SU-DHL-6 (cell line): ENCODE results near the gene TELO2.

Experiments used
- H2AFZ ChIP-seq: fragments of 200-600 bp; sonication (generic); 2 replicates; pipeline ENCODE4 v1.6.1; 2014; ENCODE audit warnings: low read depth, mild to moderate bottlenecking, moderate library complexity, mixed read lengths, antibody characterized with exemption, low read length; ENCODE audit not compliant: severe bottlenecking
- H3F3A ChIP-seq: fragments of 200-600 bp; shearing (Covaris generic); 2 replicates; pipeline ENCODE4 v1.6.0; 2016; ENCODE audit warnings: antibody characterized with exemption, mild to moderate bottlenecking; ENCODE audit not compliant: insufficient read depth
- H3K27ac ChIP-seq: fragments of 200-600 bp; sonication (generic); 2 replicates; pipeline ENCODE4 v1.5.1; 2016; ENCODE audit warnings: low read depth, mild to moderate bottlenecking, low read length, moderate library complexity, mixed read lengths
- H3K27me3 ChIP-seq: fragments of 200-600 bp; sonication (generic), shearing (Covaris generic); 2 replicates; pipeline ENCODE4 v1.6.0; 2014; ENCODE audit warnings: mild to moderate bottlenecking, low read length
- H3K36me3 ChIP-seq: fragments of 200-600 bp; sonication (generic); 2 replicates; pipeline ENCODE4 v1.6.1; 2014; ENCODE audit warnings: mild to moderate bottlenecking, low read length, mixed read lengths
- H3K4me2 ChIP-seq: fragments of 300-600, 200-600 bp; shearing (Covaris generic), sonication (generic); 2 replicates; pipeline ENCODE4 v1.6.0; 2014; ENCODE audit warnings: low read length, low read depth, mild to moderate bottlenecking; ENCODE audit not compliant: poor library complexity, severe bottlenecking
- H3K4me3 ChIP-seq: fragments of 200-600 bp; sonication (generic); 2 replicates; pipeline ENCODE4 v1.5.1; 2014; ENCODE audit warnings: antibody characterized with exemption, low read length, mild to moderate bottlenecking, mixed read lengths; ENCODE audit not compliant: insufficient read depth, poor library complexity, severe bottlenecking
- H3K79me2 ChIP-seq: fragments of 200-600 bp; sonication (generic); 2 replicates; pipeline ENCODE4 v1.6.1; 2014; ENCODE audit warnings: mild to moderate bottlenecking, low read length, moderate library complexity; ENCODE audit not compliant: insufficient read depth
- H3K9ac ChIP-seq: fragments of 200-600 bp; sonication (generic); 2 replicates; pipeline ENCODE4 v1.7.0; 2014; ENCODE audit warnings: mild to moderate bottlenecking, low read length
- H3K9me2 ChIP-seq: fragments of 200-600 bp; sonication (generic); replicated peaks from 2 replicates; pipeline ENCODE4 v1.6.1; 2014; ENCODE audit warnings: low read length; ENCODE audit not compliant: insufficient read depth
- H3K9me3 ChIP-seq: fragments of 200-600 bp; sonication (generic); 2 replicates; pipeline ENCODE4 v1.6.1; 2014; ENCODE audit warnings: low read length, mixed read lengths; ENCODE audit not compliant: insufficient read depth
- H4K20me1 ChIP-seq: fragments of 200-600 bp; sonication (generic); 2 replicates; pipeline ENCODE4 v1.6.1; 2014; ENCODE audit warnings: low read depth, mild to moderate bottlenecking, antibody characterized with exemption, low read length, moderate library complexity, mixed read lengths
- EZH2phosphoT487 ChIP-seq: fragments of 200-600 bp; sonication (generic), shearing (Covaris generic); conservative IDR thresholded peaks from 2 replicates; pipeline ENCODE4 v1.6.1; 2018; ENCODE audit warnings: mild to moderate bottlenecking, antibody characterized with exemption, low read length, moderate library complexity, mixed read lengths
- TF ChIP-seq, protein P1 (sequence below): fragments of 200-600 bp; sonication (generic); IDR thresholded peaks from one replicate; pipeline ENCODE4 v1.5.1; 2017; ENCODE audit warnings: antibody characterized with exemption, mild to moderate bottlenecking, low read length, moderate library complexity; ENCODE audit not compliant: insufficient read depth, poor library complexity, severe bottlenecking

TELO2 gene

DNA sequence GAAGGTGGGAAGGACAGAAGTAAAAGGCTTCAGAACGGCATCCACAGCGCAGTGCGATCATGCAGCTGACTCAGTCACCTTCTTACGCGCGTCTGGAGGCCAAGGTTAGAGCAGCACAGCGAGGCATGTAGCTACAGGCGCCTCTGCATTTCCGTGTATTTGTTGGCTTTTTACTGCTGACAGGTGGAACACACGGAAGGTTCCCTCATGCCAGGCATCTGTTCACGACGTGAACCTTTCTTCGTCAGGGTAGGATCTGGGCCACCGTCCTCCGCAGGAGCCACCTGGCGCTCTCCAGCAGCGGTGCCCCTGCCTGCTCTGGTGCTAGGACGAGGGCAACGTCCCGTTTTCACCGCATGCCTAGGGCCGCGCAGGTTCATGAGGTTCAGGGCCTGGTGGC lies 55.6 kb downstream of the TELO2 start:
- Histone ChIP-seq H3K4me3 (no peak overlapping the region), H3K9ac (no peak overlapping the region), H3K9me3 (no peaks in the 10 kb centered on the region), H3K27me3 (no peaks in the 10 kb centered on the region), H4K20me1 (no peaks in the 10 kb centered on the region), H3K9me2 (no peaks in the 10 kb centered on the region), H3K4me2 (no peak overlapping the region), H3K79me2 (no peaks in the 10 kb centered on the region), H3K27ac (no peak overlapping the region), H3K36me3 (no peaks in the 10 kb centered on the region), H3F3A (no peaks in the 10 kb centered on the region), H2AFZ (no peak overlapping the region)
- no peak for TF ChIP-seq EZH2phosphoT487
- TF ChIP-seq, protein P1, sequence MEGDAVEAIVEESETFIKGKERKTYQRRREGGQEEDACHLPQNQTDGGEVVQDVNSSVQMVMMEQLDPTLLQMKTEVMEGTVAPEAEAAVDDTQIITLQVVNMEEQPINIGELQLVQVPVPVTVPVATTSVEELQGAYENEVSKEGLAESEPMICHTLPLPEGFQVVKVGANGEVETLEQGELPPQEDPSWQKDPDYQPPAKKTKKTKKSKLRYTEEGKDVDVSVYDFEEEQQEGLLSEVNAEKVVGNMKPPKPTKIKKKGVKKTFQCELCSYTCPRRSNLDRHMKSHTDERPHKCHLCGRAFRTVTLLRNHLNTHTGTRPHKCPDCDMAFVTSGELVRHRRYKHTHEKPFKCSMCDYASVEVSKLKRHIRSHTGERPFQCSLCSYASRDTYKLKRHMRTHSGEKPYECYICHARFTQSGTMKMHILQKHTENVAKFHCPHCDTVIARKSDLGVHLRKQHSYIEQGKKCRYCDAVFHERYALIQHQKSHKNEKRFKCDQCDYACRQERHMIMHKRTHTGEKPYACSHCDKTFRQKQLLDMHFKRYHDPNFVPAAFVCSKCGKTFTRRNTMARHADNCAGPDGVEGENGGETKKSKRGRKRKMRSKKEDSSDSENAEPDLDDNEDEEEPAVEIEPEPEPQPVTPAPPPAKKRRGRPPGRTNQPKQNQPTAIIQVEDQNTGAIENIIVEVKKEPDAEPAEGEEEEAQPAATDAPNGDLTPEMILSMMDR, result no peak

DNA sequence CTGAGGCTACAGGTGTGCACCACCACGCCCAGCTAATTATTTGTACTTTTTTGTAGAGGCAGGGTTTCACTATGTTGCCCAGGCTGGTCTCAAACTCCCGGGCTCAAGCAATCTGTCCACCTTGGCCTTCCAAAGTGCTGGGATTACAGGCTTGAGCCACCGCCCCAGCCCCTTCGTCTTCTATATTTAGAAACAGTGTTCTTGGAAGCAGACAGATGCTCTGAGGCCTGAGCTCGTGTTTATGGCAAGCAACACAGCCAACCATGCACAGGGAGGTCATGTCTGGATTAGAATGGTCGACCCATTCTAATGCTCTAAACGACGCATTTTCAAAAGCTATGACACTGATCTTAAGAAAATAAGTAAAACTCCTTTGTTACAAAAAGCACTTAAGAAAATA lies 56.9 kb downstream of the TELO2 start:
- Histone ChIP-seq H3K4me2 (no peak overlapping the region), H3K9ac (no peak overlapping the region), H3K79me2 (no peaks in the 10 kb centered on the region), H3K27ac (no peak overlapping the region), H3K9me2 (no peaks in the 10 kb centered on the region), H3K4me3 (no peak overlapping the region), H3K9me3 (no peaks in the 10 kb centered on the region), H4K20me1 (no peaks in the 10 kb centered on the region), H3F3A (no peaks in the 10 kb centered on the region), H2AFZ (no peak overlapping the region), H3K36me3 (no peaks in the 10 kb centered on the region), H3K27me3 (no peaks in the 10 kb centered on the region)
- TF ChIP-seq, protein P1, result no peak
- TF ChIP-seq EZH2phosphoT487, result no peak

DNA sequence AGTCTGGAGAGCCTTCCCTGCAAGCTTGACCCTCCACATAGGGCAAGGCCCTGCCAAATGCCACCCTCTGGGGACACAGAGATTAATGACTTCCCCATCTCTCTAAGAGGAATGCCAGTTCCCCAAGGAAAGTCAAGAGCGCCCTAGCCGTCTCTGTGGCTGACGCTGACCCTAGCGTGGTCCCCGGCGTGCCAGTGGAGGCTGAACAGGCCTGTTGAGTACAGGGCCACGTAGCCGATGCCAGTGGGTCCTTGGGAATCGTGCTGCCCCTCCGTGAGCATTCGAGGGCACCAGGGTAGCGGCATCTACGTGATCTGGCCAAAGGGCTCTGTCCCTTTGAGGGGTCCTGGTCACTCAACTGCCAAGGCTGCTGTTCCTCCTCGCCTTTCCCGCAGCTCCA lies 57.5 kb downstream of the TELO2 start:
- no peak overlapping the region for H3K27ac ChIP-seq
- TF ChIP-seq EZH2phosphoT487, result no peak
- TF ChIP-seq, protein P1, result no peak
- no peaks in the 10 kb centered on the region for H3K27me3 ChIP-seq
- no peak overlapping the region for H2AFZ ChIP-seq
- no peak overlapping the region for H3K4me2 ChIP-seq
- H3K9me2 ChIP-seq, result no peaks in the 10 kb centered on the region
- no peaks in the 10 kb centered on the region for H3K79me2 ChIP-seq
- H3K9me3 ChIP-seq, result no peaks in the 10 kb centered on the region
- no peaks in the 10 kb centered on the region for H4K20me1 ChIP-seq
- H3K4me3 ChIP-seq, result no peak overlapping the region
- H3K36me3 ChIP-seq, result no peaks in the 10 kb centered on the region
- no peak overlapping the region for H3K9ac ChIP-seq
- no peaks in the 10 kb centered on the region for H3F3A ChIP-seq
